HG03175 (cell line): ENCODE measurements around the gene ZNF688.
"Not testable (repeated sequence)": the region's sequence is repeated elsewhere in the genome, so short reads cannot be mapped to it uniquely, and the experiment has no call there.

Experiments used
- ATAC-seq: cut with Tn5 transposase; IDR thresholded peaks from one replicate; pipeline ENCODE4 v1.9.1; 2021; ENCODE audit warnings: mild to moderate bottlenecking, moderate library complexity; ENCODE audit not compliant: unreplicated experiment

Gene ZNF688

DNA sequence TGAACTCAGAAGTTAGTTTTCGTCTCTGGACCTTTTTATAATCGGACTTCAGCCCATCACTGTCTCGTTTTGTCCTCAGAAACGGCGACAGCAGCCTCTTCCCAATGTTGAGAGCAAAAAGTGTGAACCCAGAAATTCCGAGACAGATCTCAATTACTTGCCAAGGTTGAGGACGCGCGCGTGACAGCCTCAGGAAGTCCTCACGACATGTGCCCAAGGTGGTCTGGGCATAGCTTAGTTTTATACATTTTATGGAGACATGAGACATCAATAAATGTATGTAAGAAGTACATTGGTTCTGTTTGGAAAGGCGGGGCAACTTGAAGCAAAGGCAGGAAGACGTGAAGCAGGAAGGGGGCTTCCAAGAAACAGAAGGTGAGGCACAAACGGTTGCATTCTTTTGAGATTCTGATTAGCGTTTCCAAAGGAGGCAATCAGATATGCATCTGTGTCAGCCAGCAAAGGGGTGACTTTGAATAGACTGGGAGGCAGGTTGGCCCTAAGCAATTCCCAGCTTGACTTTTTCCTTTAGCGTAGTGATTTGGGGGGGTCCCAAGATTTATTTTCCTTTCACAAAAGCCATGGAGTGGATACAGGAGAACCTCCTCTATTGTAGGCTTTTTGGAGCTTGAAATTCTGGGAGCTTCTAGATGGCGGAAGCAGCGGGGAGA, 36.3 kb downstream of the ZNF688 start:
- peak; percentile 9 for ATAC-seq

DNA sequence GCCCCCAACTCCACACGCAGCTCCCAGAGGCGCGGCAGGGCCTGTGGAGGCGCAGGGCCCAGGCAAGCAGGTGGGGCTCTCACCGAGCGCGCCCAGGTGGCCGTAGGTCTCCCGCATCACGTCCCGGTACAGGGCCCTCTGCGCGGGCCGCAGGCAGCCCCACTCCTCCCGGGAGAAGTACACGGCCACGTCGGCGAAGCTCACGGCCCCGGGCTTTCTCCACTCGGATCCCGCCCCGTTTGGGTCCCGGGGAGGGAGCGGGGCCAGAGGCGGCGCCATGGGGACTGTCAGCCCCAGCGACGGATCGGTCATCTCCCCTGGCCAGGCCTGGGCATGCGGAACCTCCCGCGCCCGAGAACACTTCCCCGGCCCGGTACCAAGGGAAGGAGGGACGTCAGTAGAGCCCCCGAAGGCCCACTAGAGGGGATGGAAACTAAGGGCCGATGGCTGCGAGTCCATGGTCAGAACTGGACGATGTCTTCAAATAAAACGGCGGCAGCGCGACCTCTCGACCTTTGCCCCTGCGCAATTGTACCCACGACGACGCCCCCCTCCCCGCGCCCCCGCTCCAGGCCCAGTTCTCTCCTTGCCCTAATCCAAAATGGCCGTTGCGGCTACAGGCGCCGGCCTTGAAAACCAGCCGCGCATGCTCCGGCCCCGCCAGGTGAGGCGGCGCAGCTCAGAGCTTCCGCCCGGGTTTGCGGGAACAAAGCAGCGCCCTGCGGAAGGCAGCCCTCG, 37.0 kb downstream of the ZNF688 start, which contains the start of gene ZNF747:
Gene ZNF747 (minus strand): TSS at position 491 of the 738 bp plus-strand sequence. CDS start 179 bp downstream, at position 312.
- ATAC-seq = peak; percentile 70

DNA sequence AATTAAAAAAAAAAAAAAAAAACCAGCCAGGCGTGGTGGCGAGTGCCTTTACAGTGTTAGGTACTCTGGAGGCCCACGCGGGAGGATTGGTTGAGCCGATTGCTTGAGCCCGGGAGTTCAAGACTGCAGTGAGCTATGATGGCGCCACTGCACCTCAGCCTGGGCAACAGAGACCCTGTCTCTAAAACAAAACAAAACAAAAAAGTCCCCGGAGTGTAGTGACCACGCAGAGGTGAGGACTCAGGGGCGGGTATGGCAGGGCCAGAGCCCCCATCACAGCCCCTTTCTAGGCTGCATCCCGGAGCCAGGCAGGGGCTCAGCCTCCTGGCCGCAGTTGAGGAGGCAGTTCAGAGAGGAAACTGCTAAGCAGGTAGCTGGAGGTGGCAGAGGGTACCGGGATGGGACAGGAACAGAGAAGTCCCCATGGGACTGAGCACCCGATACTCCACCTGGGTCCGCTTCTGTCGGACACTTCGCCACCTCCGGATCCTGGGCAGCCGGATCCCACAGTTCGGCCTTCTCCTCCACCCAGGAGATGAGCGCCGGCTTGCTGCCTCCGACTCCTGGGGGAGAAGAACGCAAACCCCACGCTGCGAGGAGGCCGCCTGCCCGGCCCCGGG, 37.7 kb downstream of the ZNF688 start:
- peak; percentile 12 for ATAC-seq

DNA sequence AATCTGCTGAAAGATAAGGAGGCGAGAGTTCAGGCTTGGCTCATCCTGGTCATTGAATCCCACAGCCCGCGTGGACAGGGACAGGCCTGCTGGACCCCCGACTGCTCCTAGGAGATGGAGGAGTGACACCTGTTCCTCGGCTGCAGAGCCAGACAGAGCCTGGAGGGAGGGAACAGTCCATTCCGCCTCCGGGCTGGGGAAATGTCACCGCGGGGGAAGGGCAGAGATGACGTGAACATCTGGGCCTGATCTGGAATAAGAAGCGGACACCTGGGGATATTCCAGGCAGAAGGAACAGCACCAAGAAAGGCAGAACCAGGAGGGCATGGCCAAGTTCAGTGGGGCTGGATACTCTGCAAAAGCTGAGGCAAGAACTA, 38.4 kb downstream of the ZNF688 start:
- no peak for ATAC-seq

GRCh38 chr16:30532285-30533145, 39.0 kb downstream of the ZNF688 start:
- no peak for ATAC-seq

GRCh38 chr16:30530163-30531037, 41.1 kb downstream of the ZNF688 start:
- no peak for ATAC-seq

GRCh38 chr16:30528799-30529457, 42.6 kb downstream of the ZNF688 start:
- ATAC-seq = no peak

DNA sequence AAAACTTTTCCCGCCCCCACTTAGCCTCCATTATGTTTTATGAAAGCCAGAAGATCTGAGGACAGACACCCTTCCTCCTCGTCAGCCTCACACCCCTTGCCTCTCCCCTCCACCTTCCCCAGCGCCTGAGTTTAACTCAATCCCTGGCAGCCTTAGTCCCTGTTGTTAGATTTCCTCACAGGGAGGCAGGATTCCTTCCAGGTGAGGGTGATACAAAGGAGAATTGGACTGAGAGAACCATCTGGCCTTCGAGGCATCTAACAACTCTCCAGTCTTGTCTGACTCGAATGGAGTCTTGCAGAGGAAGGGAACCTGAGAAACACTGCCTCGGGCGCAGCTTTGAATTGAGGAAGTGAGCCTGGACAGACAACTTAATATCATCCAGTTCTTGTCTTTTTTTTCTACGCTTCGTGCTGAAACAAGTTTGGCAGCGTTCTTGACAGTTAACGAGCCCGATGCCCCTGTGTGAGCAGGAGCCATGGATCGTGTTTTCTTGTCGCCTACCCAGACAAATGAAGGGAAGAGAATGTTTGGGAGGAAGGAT, 43.8 kb downstream of the ZNF688 start:
- ATAC-seq = no peak

- ATAC-seq = peak; percentile 87
Observed at GRCh38 chr16:30526823-30527634, 44.5 kb downstream of the ZNF688 start.

- ATAC-seq = peak; percentile 17
Observed at GRCh38 chr16:30526137-30526822, 45.2 kb downstream of the ZNF688 start, which contains the start of gene ZNF768. Gene ZNF768, minus strand, starts transcription at chr16:30526566. Its CDS starts 153 bp downstream, at chr16:30526413.

GRCh38 chr16:30525844-30526136, 45.7 kb downstream of the ZNF688 start:
- ATAC-seq = no peak

GRCh38 chr16:30524575-30525568, 46.6 kb downstream of the ZNF688 start:
- ATAC-seq = no peak

- no peak for ATAC-seq
Observed at GRCh38 chr16:30523768-30524574, 47.5 kb downstream of the ZNF688 start.

DNA sequence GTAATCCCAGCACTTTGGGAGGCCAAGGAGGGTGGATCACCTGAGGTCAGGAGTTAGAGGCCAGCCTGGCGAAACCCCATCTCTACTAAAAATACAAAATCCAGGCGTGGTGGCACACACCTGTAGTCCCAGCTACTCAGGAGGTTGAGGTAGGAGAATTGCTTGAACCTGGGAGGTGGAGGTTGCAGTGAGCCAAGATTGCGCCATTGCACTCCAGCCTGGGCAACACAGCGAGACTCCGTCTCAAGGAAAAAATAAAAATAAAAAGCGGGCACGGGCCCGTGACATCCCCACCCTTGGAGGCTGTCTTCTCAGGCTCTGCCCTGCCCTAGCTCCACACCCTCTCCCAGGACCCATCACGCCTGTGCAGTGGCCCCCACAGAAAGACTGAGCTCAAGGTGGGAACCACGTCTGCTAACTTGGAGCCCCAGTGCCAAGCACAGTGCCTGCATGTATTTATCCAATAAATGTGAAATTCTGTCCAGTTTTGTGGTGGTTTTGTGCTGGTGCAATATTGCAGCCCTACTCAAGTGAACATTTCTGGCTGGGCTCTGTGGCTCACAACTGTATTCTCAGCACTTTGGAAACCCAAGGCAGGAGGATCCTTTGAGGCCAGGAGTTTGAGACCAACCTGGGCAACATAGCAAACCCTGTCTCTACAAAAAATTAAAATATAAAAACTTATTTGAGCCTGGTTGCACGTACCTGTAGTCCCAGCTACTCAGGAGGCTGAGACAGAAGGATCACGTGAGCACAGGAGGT, 48.6 kb downstream of the ZNF688 start:
- not testable (repeated sequence) for ATAC-seq
